NCI-H1105 treated with DMSO at 0.1 percent for 48 hours (cell line): ENCODE results near the gene CNNM4.

Source experiments
- DNase-seq: peaks from one replicate; lab custom pipeline; 2025; lab: John Stamatoyannopoulos, UW

The CNNM4 gene

GRCh38 chr2:96832408-96832753 lies 71.7 kb downstream of the CNNM4 start:
- no peak for DNase-seq

GRCh38 chr2:96832754-96833507 lies 72.2 kb downstream of the CNNM4 start:
- peak; percentile 95 for DNase-seq

GRCh38 chr2:96835830-96836229 lies 75.1 kb downstream of the CNNM4 start:
- no peak for DNase-seq

GRCh38 chr2:96837575-96837974 lies 76.9 kb downstream of the CNNM4 start:
- no peak for DNase-seq

DNA sequence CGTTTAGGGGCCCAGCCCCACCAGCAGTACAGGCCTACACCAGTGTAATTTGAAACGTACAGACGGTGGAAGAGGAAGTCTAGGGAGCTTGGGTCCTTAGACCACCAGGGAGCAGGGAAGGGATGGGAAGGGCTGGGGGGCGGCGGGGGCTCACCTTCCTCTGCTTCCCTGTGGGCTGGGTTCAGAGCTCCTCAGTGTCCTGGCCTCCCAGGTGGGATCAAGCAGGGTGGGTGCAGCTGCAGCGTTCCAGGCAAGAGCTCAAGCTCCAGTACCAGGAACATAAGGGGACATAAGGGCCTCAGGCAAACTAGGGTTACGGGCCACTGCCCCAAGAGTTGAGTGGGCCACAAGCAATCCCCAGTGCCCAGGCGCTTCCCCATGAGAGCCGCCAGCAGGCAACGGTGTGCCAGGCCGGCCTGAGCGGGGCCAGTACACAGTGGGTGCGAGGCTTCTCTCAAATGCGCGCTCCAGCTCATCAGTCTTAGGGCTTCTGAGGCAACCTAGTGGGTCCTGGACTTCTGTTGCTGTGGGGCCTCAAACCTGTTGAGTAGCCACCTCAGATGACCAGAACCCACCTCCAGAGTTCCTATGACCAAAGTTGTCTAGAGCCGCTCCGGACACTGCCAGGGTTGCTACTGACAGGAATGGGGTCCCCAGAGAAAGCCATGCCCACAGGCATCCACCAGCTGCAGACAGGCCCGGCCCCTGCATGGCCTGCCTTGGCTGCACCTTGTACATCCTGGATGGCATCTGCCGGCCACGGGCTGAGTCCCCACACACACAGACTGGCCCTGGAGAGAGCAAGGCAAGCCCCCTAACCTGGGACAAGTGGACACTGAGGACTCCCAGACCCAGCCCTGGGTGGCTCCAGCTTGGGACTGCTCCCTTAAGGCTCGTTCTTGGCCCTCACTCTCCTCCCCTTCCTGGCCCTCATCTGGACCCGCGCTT lies 77.9 kb downstream of the CNNM4 start:
- DNase-seq, result no peak

DNA sequence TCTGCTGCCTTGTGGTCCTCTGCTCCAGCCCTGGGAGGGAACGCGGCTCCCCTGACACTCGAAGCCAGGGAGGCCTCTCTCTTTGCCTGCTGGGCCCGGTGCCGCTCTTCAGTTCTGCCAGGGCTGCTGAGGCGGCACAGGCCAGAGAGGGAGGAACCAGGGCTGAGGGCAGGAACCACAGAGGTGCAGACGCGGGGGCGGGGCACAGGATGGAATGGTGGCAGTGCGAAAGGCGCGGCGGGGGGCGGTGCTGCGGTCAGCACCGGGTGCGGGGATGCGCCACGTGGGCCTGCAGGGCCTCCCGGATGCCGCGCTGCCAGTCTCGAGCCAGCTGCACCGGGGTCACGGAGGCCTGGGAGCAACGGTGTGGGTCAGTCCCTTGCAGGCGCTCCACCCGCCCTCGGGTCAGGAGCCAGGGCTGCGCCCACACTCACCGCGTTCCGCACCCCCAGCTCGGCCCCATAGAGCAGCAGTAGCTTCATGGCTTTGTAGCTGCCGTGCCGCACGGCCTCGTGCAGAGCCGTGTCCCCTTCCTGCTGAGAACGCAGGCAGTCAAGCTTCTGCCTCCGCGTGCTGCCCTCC lies 78.7 kb downstream of the CNNM4 start:
- DNase-seq, result no peak

- no peak for DNase-seq
Measured at GRCh38 chr2:96839875-96840850, 79.5 kb downstream of the CNNM4 start.

GRCh38 chr2:96841701-96842495 lies 81.2 kb downstream of the CNNM4 start:
- DNase-seq, result no peak

DNA sequence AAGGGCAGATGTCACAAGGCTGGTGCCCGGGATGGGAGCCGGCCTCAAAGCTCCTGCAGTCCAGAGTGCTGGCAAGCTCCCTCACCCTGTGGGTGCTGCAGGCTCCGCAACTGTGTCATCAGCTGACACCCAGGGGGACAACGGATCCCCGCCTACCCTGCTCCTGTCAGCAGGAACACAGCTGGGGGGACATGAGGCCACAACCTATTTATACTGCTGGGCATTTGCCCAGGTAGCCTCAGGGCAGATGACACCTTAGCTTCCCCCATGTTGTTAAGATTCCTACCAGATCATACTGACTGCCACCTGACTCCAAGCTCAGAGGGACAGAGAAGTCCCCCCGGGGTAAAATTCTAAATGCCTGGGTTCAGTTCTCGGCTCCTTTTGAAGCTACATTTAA lies 81.9 kb downstream of the CNNM4 start:
- DNase-seq, result no peak

GRCh38 chr2:96843538-96844268 lies 83.0 kb downstream of the CNNM4 start, which contains the start of gene ANKRD23:
ANKRD23 (minus strand) TSS chr2:96844021; CDS start chr2:96843992, 29 bp downstream.
- no peak for DNase-seq

GRCh38 chr2:96844405-96844808 lies 83.7 kb downstream of the CNNM4 start:
- no peak for DNase-seq

GRCh38 chr2:96846825-96847224 lies 86.1 kb downstream of the CNNM4 start:
- no peak for DNase-seq

GRCh38 chr2:96847586-96847985 lies 86.9 kb downstream of the CNNM4 start:
- no peak for DNase-seq

DNA sequence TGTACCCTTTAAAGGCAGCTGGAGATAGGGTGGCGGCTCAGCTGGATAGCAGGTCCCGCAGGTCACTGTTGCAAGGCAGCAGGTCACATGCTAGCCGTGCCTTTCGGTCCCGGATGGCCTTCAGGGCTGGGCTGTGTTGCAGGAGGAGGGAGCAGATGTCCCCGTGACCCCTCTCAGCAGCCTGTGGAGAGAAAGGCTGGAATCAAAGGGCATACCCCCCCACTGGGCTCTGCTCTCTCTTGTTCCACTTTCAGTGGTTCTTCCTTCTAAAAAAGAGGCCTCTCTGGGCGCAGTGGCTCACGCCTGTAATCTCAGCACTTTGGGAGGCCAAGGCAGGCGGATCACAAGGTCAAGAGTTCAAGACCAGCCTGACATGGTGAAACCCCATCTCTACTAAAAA lies 87.6 kb downstream of the CNNM4 start:
- no peak for DNase-seq

- no peak for DNase-seq
Measured at GRCh38 chr2:96852667-96853066, 92.0 kb downstream of the CNNM4 start.

DNA sequence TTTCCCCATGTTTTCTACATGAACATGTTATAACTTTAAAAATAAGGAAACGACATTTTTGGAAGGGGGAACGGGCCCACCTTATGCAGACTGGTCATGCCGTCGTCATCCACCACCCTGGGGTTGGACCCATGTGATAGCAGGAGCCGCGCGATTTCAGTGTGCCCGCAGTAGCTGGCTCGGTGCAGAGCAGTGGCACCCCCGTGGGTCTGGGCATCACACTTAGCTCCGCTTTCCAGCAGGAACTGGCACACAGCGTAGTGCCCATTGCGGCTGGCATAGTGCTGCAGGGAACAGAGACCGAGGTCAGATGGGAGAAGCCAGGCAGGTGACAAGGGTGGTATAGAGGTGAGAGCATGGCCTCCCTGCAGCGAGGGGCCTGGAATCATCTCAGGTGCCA lies 92.6 kb downstream of the CNNM4 start:
- no peak for DNase-seq

DNA sequence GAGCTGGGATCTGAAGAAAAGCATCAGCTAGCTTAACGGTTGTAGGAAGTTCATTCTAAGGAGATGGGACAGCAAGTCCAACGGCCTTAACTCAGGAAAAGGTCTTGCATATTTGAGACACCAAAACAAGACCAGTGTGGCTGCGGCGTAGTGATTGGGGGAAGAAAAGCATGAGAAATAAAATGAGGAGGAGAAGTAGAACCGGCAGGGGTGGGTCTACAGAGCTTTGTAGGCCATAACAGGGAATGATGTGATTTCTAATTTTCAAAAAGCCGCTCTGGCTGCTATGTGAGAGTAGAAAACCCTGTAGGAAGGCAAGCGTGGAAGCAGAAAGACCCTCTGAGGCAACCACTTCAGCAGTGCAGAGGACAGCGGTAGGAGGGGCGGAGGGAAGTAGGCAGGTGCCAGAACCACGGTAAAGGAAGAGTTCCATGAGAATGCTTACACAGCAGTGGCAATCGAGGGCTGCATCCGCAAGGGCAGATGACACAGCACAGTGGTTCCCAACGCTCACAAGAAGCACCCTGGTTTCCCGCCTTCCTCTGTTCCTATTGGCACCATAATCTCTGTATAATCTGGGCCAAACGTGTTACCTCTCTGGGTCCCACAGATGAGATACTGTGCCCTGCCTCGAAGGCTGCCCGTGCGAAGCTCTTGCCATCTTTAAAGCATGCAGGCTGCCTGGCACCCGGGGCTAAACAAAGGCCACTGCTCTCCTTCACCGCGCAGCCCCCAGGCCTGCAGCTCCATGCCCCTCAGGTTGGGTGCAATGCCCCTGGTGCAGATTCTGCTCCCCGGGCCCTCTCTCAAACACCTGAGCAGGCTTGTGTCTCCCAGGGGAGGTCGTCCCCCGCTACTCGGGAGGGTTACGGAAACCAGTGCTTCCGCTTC lies 96.3 kb downstream of the CNNM4 start:
- peak; percentile 58 for DNase-seq

- DNase-seq, result peak; percentile 96
Measured at GRCh38 chr2:96857667-96858372, 97.1 kb downstream of the CNNM4 start, which contains the start of gene ANKRD39. ANKRD39 (minus strand) TSS chr2:96858016; CDS start chr2:96857987, 29 bp downstream.
